GM21390 (cell line): ENCODE results near the gene ATCAY.

Experiments used
- ATAC-seq: cut with Tn5 transposase; IDR thresholded peaks from one replicate; pipeline ENCODE4 v1.9.1; 2021; ENCODE audit not compliant: unreplicated experiment

The ATCAY gene

DNA sequence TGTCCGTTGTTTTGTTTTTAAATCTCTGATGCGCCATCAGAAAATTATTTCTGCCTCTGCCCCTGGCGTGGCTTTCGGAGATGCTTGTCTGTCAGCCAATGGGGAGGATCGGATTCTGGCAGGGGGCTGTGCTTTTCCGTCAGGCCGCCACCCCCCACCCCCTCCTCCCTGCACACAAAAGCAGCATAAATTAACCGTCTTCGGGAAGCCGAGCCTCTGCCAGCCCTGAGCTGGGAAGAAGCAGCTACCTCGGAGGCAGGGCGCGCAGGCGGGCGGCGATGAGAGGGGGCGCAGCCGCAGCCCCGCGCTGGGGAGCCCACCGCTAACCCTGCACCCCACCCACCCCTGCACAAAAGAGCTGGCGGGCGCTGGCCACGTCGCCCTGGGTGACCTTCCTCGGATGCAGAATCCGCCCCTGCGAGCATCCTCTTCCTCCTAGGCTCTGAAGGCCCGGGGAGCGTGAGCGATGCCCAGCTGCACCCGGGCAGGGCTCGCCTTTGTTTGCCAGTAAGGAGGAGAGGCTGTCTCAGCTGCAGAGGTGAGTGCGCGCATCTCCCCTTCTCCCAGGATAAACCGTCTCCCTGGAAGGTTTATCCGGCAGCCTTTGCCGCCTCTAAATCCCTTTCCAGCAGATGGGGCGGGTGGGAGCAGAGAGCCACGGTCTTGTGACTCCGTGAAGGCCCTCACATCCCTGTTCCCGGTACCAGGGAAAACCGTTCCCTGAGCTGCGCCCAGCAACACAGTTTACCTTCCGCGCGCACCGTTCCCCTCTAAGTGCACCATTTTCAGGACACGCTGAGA, at the start of gene ATCAY:
Gene ATCAY (plus strand): TSS at position 215 of the 801 bp plus-strand sequence. CDS start 5,083 bp downstream, outside the sequence.
- ATAC-seq, result no peak

DNA sequence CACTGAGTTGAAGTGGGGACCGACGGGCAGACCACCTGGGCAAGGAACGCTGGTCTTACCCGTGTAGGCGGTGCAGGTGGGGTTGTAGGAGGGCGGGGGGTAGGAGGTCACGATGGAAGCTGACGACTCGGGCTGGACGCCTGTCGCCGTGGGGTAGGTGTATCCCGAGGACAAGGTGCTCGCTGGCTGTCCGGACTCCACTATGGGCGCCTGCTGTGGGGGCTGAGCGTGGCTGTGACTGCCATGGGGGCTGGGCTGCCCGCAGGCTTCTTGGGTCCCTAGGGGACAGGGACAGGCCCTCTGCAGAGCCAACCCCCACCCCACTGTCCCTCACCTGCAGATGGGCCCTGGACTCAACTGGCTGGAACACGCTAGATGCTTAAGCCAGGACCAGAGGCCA, 48.9 kb upstream of the ATCAY start:
- no peak for ATAC-seq

GRCh38 chr19:3832001-3832400, 48.5 kb upstream of the ATCAY start:
- ATAC-seq, result no peak

DNA sequence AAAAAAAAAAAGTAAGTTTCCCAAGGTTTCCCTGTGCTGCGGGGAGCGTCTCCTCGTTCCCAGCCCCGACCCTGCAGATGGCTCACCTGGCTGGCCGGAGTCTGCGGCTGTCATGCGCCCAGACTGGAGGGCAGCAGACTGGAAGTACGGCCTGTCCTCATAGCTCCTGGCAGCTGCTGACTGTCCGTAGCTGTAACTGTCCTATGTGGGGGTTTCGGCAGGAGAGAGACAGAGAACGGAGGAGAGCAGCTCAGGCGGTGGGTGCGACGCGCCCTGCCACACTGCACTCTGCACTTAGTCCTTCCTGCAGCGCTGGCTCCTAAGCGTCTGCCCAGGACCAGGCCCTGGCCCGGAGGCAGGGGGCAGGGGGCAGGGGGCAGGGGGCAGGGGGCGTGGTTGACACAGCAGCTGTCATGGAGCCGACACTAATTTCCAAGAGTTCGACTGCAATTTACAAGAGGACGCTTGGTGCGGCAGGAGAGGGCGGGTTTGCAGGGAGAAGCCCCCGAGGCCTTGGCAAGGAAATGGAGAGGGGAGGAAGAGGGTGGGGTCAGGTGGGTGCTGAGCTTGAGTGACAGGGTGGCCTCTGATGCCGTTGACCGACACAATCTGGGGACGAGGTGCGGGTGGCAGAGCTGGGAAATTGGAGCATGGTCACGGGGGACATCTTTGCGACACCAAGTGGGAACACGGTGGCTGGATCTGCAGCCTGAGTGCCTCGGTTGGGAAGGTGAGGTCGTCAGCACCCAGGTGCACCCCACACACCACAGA, 46.7 kb upstream of the ATCAY start:
- ATAC-seq, result no peak

DNA sequence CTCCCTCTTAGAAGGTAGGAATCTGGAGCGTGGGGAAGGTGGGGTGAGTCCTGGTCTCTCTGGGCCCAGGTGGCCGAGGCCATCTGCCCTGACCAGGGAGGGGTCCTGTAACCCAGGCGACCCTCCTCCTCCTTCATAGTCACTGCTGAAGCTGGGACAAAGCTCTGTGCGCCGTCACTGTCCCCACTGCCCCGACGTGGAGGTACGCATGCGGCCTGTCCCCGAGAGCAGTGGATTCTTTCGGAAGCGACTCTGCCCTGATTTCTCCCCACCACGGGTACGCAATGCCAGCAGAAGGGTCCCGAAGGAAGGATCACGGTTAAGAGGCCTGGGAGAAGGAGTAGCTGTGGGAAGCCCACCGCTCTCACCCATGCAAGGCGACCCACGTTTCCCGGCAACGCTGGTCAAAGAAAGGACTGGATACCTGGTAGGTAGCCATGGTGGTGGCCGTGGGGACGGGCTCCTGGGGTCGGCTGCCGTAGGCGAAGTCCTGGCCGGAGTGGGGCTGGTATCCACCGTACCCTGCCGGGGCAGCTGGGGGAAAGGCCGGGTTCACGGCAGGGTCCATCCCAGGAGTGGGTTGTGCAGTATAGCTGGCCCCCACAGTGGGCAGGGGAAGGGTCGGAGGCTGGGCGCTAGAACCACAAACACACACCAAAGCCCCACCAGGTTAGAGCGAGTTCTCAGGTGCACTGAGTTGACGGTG, 46.0 kb upstream of the ATCAY start:
- no peak for ATAC-seq

DNA sequence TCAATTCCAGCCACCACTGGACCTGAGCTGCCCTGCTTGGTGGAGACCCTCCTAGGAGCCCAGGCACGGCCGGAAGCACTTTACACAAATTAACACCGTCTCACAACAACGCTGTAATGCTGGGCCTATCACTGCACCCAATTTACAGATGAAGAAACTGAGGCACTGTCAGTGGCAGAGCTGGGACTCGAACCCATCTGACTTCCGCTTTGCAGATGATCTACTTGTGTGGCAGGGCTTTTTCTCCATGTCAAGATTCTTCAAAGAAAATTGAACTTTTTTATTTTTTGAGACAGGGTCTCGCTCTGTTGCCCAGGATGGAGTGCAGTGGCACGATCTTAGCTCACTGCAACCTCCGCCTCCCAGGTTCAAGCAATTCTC, 45.4 kb upstream of the ATCAY start:
- ATAC-seq, result no peak

DNA sequence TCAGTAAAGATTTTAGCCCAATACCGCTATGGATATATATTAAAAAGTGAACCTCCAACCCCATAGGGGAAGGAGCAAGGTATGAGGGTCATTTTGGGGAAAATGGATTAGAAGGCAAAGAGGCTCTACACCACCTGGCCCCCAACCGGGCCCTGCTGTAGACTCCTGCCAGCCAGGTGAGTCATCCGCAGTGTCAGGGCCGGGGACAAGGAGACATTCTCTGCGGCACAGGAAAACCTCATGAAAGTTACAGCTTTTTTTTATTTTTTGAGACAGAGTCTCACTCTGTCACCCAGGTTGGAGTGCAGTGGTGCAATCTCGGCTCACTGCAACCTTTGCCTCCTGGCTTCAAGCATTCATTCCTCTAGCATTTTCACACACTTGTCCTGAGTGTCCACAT, 43.6 kb upstream of the ATCAY start:
- no peak for ATAC-seq

- no peak for ATAC-seq
These were observed 43.2 kb upstream of the ATCAY start for GRCh38 chr19:3837332-3837731.

- ATAC-seq, result no peak
These were observed 42.6 kb upstream of the ATCAY start for GRCh38 chr19:3837922-3838321.

DNA sequence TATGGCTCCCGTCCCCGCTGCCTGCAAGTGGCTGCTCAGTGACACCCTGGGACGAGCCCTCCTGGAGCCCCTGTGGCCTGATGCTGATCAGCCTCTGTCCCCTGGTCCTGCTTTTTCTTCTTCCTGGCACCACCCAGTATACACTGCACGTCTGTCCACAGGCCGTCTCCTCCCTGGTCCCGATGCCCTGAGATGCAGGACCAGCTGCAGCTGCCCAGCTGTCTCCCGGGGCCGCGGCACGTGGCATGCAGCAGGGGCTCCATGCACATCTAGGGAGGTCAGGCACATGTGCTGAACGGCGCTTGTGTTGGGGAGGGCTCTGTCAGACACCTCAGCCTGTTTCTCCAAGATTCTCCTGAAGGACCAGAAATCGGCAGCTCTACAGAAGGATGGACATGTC, 41.8 kb upstream of the ATCAY start:
- ATAC-seq, result no peak

- no peak for ATAC-seq
These were observed 40.5 kb upstream of the ATCAY start for GRCh38 chr19:3839941-3840340.

- ATAC-seq, result no peak
These were observed 39.7 kb upstream of the ATCAY start for GRCh38 chr19:3840804-3841203.

GRCh38 chr19:3842948-3843347, 37.5 kb upstream of the ATCAY start:
- ATAC-seq, result no peak

DNA sequence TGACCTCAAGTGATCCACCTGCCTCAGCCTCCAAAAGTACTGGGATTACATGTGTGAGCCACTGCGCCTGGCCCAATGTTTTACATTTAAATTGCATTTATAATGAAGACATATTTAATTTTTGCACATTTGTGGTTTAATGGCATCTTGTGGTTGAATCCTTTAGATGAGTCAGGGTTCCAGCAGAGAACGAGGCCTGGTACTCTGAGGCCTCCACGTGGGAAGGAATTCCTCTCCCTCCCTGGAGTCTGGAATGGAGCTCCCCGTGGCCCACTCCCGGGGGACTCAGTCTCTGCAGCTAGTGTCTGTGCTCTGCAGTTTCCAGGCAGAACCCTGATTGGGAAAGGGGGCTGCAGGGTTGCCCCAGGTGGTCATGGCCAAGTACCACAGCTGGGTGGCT, 35.9 kb upstream of the ATCAY start:
- no peak for ATAC-seq

- no peak for ATAC-seq
These were observed 31.4 kb upstream of the ATCAY start for GRCh38 chr19:3849092-3849491.

DNA sequence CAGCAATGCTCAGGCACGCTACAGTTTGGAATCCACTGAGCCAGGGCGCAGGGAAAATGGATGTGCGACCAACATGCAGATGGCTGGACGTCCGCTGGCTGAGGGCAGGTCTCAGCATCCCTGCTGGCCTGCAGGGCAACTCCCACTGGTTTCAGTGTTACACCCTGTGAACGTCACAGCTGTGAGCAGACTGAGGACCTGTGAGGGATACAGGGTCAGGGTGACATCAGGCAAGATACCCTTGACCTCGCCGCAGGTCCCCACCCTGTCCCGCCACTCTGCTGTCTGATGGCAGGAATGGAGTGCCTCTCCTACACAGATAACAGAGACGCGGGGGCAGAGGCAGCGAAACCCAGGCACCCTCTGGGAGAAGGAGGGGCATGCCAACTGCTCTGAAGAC, 30.7 kb upstream of the ATCAY start:
- ATAC-seq, result no peak

GRCh38 chr19:3850320-3850972, 30.0 kb upstream of the ATCAY start:
- no peak for ATAC-seq

DNA sequence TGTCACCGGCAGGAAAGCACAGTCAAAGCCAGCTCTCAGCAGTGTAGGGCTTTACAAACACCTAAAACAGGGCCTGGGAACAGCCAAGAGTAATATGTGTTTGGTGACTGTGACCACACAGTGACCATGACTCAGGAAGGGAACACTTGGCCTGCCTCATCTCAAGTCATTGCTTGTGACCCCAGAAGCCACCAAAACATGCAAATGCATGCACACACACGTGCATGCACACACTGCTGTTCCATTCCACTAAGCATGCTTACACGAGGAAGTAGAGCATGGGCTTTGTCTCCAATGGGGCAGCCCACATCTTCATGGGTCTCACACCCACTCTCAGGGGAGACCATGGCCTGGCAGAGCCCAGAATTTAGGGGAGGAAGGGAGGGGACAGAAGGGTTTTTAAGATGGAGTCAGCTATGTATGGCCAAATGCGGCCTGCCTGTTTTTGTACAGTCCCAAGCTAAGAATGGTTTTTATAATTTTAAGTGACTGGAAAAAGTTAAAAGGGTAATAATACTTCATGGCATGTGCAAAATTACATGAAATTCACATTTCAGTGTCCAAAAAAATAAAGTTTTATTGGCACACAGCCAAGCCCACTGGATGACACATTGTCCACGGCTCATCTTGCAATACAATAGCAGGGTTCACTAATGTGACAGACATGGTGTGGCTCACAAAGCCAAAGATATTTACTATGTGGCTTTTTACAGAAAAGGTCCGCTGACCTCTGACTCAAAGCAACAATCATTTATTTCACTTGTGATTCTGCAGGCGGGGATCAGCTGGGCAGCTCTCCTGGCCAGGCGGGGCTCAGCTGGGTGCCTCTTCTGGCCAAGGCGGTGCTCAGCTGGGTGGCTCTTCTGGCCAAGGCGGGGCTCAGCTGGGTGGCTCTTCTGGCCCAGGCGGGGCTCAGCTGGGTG, 29.0 kb upstream of the ATCAY start:
- ATAC-seq, result no peak

DNA sequence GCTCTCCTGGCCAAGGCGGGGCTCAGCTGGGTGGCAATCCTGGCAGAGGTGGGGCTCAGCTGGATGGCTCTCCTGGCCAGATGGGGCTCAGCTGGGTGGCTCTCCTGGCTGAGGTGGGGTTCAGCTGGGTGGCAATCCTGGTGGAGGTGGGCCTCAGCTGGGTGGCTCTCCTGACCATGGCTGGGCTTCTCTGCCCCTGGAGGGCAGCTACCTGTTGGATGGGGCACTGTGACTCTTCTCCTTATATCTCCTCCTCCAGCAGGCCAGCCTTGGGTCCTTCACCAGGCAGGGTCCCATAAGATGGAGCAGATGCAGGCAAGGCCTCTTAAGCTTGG, 28.3 kb upstream of the ATCAY start:
- no peak for ATAC-seq

GRCh38 chr19:3852614-3853254, 27.8 kb upstream of the ATCAY start:
- ATAC-seq, result no peak
